ENCODE data around the gene SLX4IP. TPM values are rescaled to one million over a fixed set of nuclear protein-coding genes. Genes with fewer than 3 reads are reported as not detected.

Gene SLX4IP
- total RNA-seq, 2 experiments from 2014 or later: 7.6 to 8.5 TPM

- Mint-ChIP-seq H3K4me1 (peaks cover 18% of the 10 kb centered on the region), H3K4me3 (peak overlapping the region; percentile 95), H3K9me3 (no peaks in the 10 kb centered on the region), H3K36me3 (no peaks in the 10 kb centered on the region), H3K27ac (peak overlapping the region; percentile 86), H3K27me3 (peaks cover 50% of the 10 kb centered on the region)
- DNase-seq (peak; percentile 66), ATAC-seq (ENCODE audit: low read depth) (peak; percentile 3)
- POLR2A ChIA-PET: interaction anchor here (0.9 to 1.4 kb wide), 4 partner anchors 123 to 239 kb away, joined by 3 to 6 read pairs (median 3); partner anchors contain the start of genes MKKS and SLX4IP
Observed at GRCh38 chr20:10673176-10673841, 238.2 kb downstream of the SLX4IP start.

- Mint-ChIP-seq H3K4me3 (peak within 1 kb of the TSS; percentile 95), H3K9me3 (no peaks in the 10 kb centered on the region), H3K27ac (peak within 1 kb of the TSS; percentile 86), H3K27me3 (peaks cover 57% of the 10 kb centered on the region), H3K36me3 (no peaks in the 10 kb centered on the region), H3K4me1 (peaks cover 18% of the 10 kb centered on the region)
- POLR2A ChIA-PET: interaction anchor here (1.1 to 1.3 kb wide), 2 partner anchors 124 to 240 kb away, joined by 3 read pairs; partner anchors contain the start of gene MKKS
- DNase-seq (peak; percentile 86), ATAC-seq (ENCODE audit: low read depth) (peak; percentile 77)
Observed at GRCh38 chr20:10673842-10674683, 239.0 kb downstream of the SLX4IP start, which contains the start of gene JAG1. Gene JAG1 (minus strand): TSS chr20:10673999. CDS start chr20:10673530, 469 bp downstream.

- Mint-ChIP-seq H3K4me1 (peaks cover 18% of the 10 kb centered on the region), H3K36me3 (no peaks in the 10 kb centered on the region), H3K27ac (peak overlapping the region; percentile 14), H3K27me3 (peaks cover 59% of the 10 kb centered on the region), H3K9me3 (no peaks in the 10 kb centered on the region), H3K4me3 (peak overlapping the region; percentile 57)
- DNase-seq (peak; percentile 76), ATAC-seq (ENCODE audit: low read depth) (peak; percentile 41)
- POLR2A ChIA-PET: interaction anchor here (1.1 to 1.3 kb wide), 2 partner anchors 125 to 241 kb away, joined by 3 read pairs; partner anchors contain the start of gene MKKS
Observed at GRCh38 chr20:10674684-10675449, 239.8 kb downstream of the SLX4IP start.

- Mint-ChIP-seq H3K9me3 (no peaks in the 10 kb centered on the region), H3K4me1 (peaks cover 18% of the 10 kb centered on the region), H3K36me3 (no peaks in the 10 kb centered on the region), H3K27ac (no peak overlapping the region), H3K4me3 (peak overlapping the region; percentile 57), H3K27me3 (peaks cover 61% of the 10 kb centered on the region)
- POLR2A ChIA-PET: no interaction called here
- no peak for ATAC-seq (ENCODE audit: low read depth)
- no peak for DNase-seq
Observed at GRCh38 chr20:10675450-10675848, 240.3 kb downstream of the SLX4IP start.

GRCh38 chr20:10676518-10676917, 241.4 kb downstream of the SLX4IP start:
- no peaks in the 10 kb centered on the region for H3K36me3 Mint-ChIP-seq
- DNase-seq (no peak), ATAC-seq (ENCODE audit: low read depth) (no peak)
- no peak overlapping the region for H3K4me3 Mint-ChIP-seq
- no peaks in the 10 kb centered on the region for H3K9me3 Mint-ChIP-seq
- peaks cover 59% of the 10 kb centered on the region for H3K27me3 Mint-ChIP-seq
- H3K27ac Mint-ChIP-seq: no peak overlapping the region
- POLR2A ChIA-PET: no interaction called here
- H3K4me1 Mint-ChIP-seq: peaks cover 14% of the 10 kb centered on the region

Small RNAs within 50 kb of the gene (microRNA-seq; reads per million reads assigned to microRNA genes)
- not detected for gene MIR6870

Other genes with a start within 250 kb of the SLX4IP start
- gene SNAP25, start 216.5 kb upstream of the SLX4IP start, total RNA-seq: not detected
- 1 to 10 TPM; 9.6 to 10.0 TPM for gene MKKS, start 1.1 kb upstream of the SLX4IP start, total RNA-seq
- gene JAG1, start 238.7 kb downstream of the SLX4IP start, total RNA-seq: under 1 TPM; 0.28 to 0.89 TPM

All from activated naive CD8-positive, alpha-beta T cell treated with anti-CD3 and anti-CD28 coated beads, Interleukin-2, amount 10 ng/mL, durations not matched to agents 7 days and 5 days (primary cell).